K562 (cell line): ENCODE results near the gene NAV2. TPM values are rescaled to one million over a fixed set of nuclear protein-coding genes. Genes with fewer than 3 reads are reported as not detected.

Source experiments
- ATAC-seq: fragments of 200-7000 bp; cut with Tn5 transposase; 3 replicates; pipeline ENCODE4 v1.9.1; 2020; ENCODE audit warnings: moderate library complexity
- BruUV-seq: library from RNA; stranded (reverse); fragments of 400-500 nt; replicated peaks from 2 replicates; lab custom pipeline; 2021; lab: Mats Ljungman, UMichigan
- CTCF ChIA-PET: fragments of 300-600 bp; formaldehyde crosslinking; extraction: SDS; loops from one replicate; lab custom pipeline; 2021; ENCODE audit warnings: low intra/inter-chr PET ratio; lab: Yijun Ruan, JAX
- POLR2A ChIA-PET: fragments of 300-600, 350-650 bp; sonication (Branson Sonifier 250); formaldehyde crosslinking; extraction: SDS; loops from one replicate; lab custom pipeline; 2021; ENCODE audit warnings: antibody characterized with exemption, inconsistent platforms; lab: Yijun Ruan, JAX
- DNase-seq, 4 experiments: peaks; one replicate each; pipeline versions ENCODE4 v3.0.0 to v3.0.0-alpha.2; 2011 to 2018; ENCODE audit warnings: low spot score in 3 of 4, mixed read lengths in 3 of 4; ENCODE audit errors: extremely low read depth in 1 of 4
- FAIRE-seq: peaks from 2 replicates; lab custom pipeline; 2011; peaks lifted over from hg19 to GRCh38; lab: Jason Lieb, UNC
- H2AFZ ChIP-seq: 2 replicates; pipeline ENCODE4 v1.6.0; 2011; ENCODE audit warnings: low read depth, low read length, control low read depth, inconsistent platforms
- H3K27ac ChIP-seq: fragments of 200-600 bp; 3 replicates; pipeline ENCODE4 v1.8.0; 2011; ENCODE audit warnings: low read depth, mild to moderate bottlenecking, control low read depth, inconsistent platforms, low read length, moderate library complexity, mixed read lengths; ENCODE audit errors: extremely low read depth
- H3K27me3 ChIP-seq, 2 experiments: fragments of 300-600 bp in 1 of 2; 2 replicates in 1 of 2; 3 replicates in 1 of 2; pipeline versions ENCODE4 v1.6.0 to v1.8.0; 2011; ENCODE audit warnings: inconsistent platforms in 2 of 2, low read length in 2 of 2, mild to moderate bottlenecking in 1 of 2, mixed read lengths in 1 of 2, moderate library complexity in 1 of 2; ENCODE audit not compliant: control insufficient read depth in 2 of 2, insufficient read depth in 2 of 2
- H3K36me3 ChIP-seq: fragments of 300-600 bp; 3 replicates; pipeline ENCODE4 v1.8.0; 2011; ENCODE audit warnings: mild to moderate bottlenecking, low read length, inconsistent platforms; ENCODE audit not compliant: control insufficient read depth, insufficient read depth
- H3K4me1 ChIP-seq, 2 experiments: fragments of 200-600 bp in 1 of 2; replicated peaks in 1 of 2; 2 replicates in 1 of 2; 3 replicates in 1 of 2; pipeline versions ENCODE4 v1.5.1 to v1.8.0; 2011; ENCODE audit warnings: inconsistent platforms in 2 of 2, low read length in 2 of 2, mild to moderate bottlenecking in 1 of 2, mixed read lengths in 1 of 2, moderate library complexity in 1 of 2; ENCODE audit not compliant: control insufficient read depth in 2 of 2, insufficient read depth in 2 of 2
- H3K4me2 ChIP-seq: 2 replicates; pipeline ENCODE4 v1.6.1; 2011; ENCODE audit warnings: low read length, control low read depth, inconsistent platforms, mixed read lengths; ENCODE audit not compliant: insufficient read depth
- H3K4me3 ChIP-seq: fragments of 200-600 bp; sonication (generic), shearing (Covaris generic); 2 replicates; pipeline ENCODE4 v1.5.1; 2016; ENCODE audit warnings: control low read depth, inconsistent platforms
- H3K79me2 ChIP-seq: fragments of 200-600 bp; 3 replicates; pipeline ENCODE4 v1.8.0; 2011; ENCODE audit warnings: low read length, inconsistent platforms; ENCODE audit not compliant: control insufficient read depth, insufficient read depth
- H3K9ac ChIP-seq, 2 experiments: 2 replicates each; pipeline versions ENCODE4 v1.6.0 to v1.6.1; 2011; ENCODE audit warnings: low read depth in 2 of 2, low read length in 2 of 2, control low read depth in 1 of 2, inconsistent platforms in 1 of 2, mild to moderate bottlenecking in 1 of 2, mixed read lengths in 1 of 2; ENCODE audit not compliant: insufficient read depth in 1 of 2
- H3K9me1 ChIP-seq: one replicate; pipeline ENCODE4 v1.6.0; 2011; ENCODE audit warnings: inconsistent platforms, mild to moderate bottlenecking, low read length, moderate library complexity; ENCODE audit not compliant: control insufficient read depth, insufficient read depth
- H3K9me3 ChIP-seq: replicated peaks from 2 replicates; pipeline ENCODE4 v1.5.1; 2011; ENCODE audit warnings: low read depth, low read length, inconsistent platforms; ENCODE audit not compliant: control insufficient read depth, insufficient read depth
- H4K20me1 ChIP-seq: replicated peaks from 2 replicates; pipeline ENCODE4 v1.6.1; 2011; ENCODE audit warnings: low read length, inconsistent platforms, mixed read lengths; ENCODE audit not compliant: control insufficient read depth, insufficient read depth
- ATF6 ChIP-seq: sonication (generic); formaldehyde crosslinking; IDR thresholded peaks from 2 replicates; pipeline ENCODE4 v1.4.0; 2020; ENCODE audit warnings: mild to moderate bottlenecking, missing genetic modification reagents
- BHLHE40 ChIP-seq: IDR thresholded peaks from 2 replicates; pipeline ENCODE4 v1.6.1; 2011; ENCODE audit warnings: low read length, improper control_type of control experiment
- CBX8 ChIP-seq: fragments of 200-600 bp; sonication (generic); IDR thresholded peaks from 2 replicates; pipeline ENCODE4 v1.6.1; 2012; ENCODE audit warnings: borderline replicate concordance, mixed run types, low read depth, mild to moderate bottlenecking, moderate library complexity, mixed read lengths, low read length, control low read depth, inconsistent platforms; ENCODE audit not compliant: poor library complexity, severe bottlenecking; ENCODE audit errors: extremely low read depth
- GTF2A2 ChIP-seq: IDR thresholded peaks from 2 replicates; pipeline ENCODE4 v1.6.1; 2016; ENCODE audit warnings: mild to moderate bottlenecking, missing genetic modification characterization, missing compliant biosample characterization
- HDAC1 ChIP-seq, 2 experiments: fragments of 450-650 bp; IDR thresholded peaks; 2 replicates each; pipeline ENCODE4 v1.6.1; 2016 to 2017; ENCODE audit warnings: inconsistent platforms in 1 of 2, mild to moderate bottlenecking in 1 of 2, moderate library complexity in 1 of 2
- JUN ChIP-seq, 2 experiments: sonication (generic) in 1 of 2; formaldehyde crosslinking in 1 of 2; IDR thresholded peaks; 2 replicates each; pipeline versions ENCODE4 v1.6.1 to v1.8.0; 2012 to 2022; ENCODE audit warnings: borderline replicate concordance in 2 of 2, mild to moderate bottlenecking in 2 of 2, improper control_type of control experiment in 1 of 2, low read depth in 1 of 2, low read length in 1 of 2, missing genetic modification reagents in 1 of 2
- KAT2B ChIP-seq: IDR thresholded peaks from one replicate; pipeline ENCODE4 v1.6.1; 2012; ENCODE audit warnings: low read depth, mild to moderate bottlenecking, control low read depth, inconsistent platforms, low read length, moderate library complexity
- KAT8 ChIP-seq: fragments of 450-650 bp; IDR thresholded peaks from 2 replicates; pipeline ENCODE4 v1.6.1; 2016; ENCODE audit warnings: low read depth, mild to moderate bottlenecking
- LCOR ChIP-seq: sonication (generic); formaldehyde crosslinking; IDR thresholded peaks from 2 replicates; pipeline ENCODE4 v1.8.0; 2022; ENCODE audit warnings: mild to moderate bottlenecking, missing genetic modification reagents
- MTA2 ChIP-seq: fragments of 450-650 bp; IDR thresholded peaks from 2 replicates; pipeline ENCODE4 v1.6.1; 2016; ENCODE audit warnings: low read depth
- PHTF2 ChIP-seq: fragments of 250-450 bp; sonication (Bioruptor Pico); IDR thresholded peaks from 2 replicates; pipeline ENCODE4 v1.5.0; 2021; ENCODE audit warnings: mild to moderate bottlenecking
- POLR2G ChIP-seq: fragments of 200-400 bp; formaldehyde crosslinking; IDR thresholded peaks from 2 replicates; pipeline ENCODE4 v1.6.1; 2017; ENCODE audit warnings: low read depth, mild to moderate bottlenecking, antibody characterized with exemption, low read length, moderate library complexity
- TSHZ1 ChIP-seq: fragments of 250-450 bp; sonication (Bioruptor Pico); IDR thresholded peaks from 2 replicates; pipeline ENCODE4 v1.4.0; 2020; ENCODE audit warnings: mild to moderate bottlenecking, moderate library complexity
- XRCC5 ChIP-seq: fragments of 200-400 bp; formaldehyde crosslinking; IDR thresholded peaks from 2 replicates; pipeline ENCODE4 v1.6.1; 2017; ENCODE audit warnings: low read depth, mild to moderate bottlenecking, low read length
- ZNF134 ChIP-seq: fragments of 250-450 bp; sonication (Bioruptor Pico); conservative IDR thresholded peaks from 2 replicates; pipeline ENCODE4 v1.4.0; 2020
- ZNF224 ChIP-seq: sonication (generic); formaldehyde crosslinking; IDR thresholded peaks from 2 replicates; pipeline ENCODE4 v1.8.0; 2022; ENCODE audit warnings: mild to moderate bottlenecking, missing genetic modification reagents
- ZNF354B ChIP-seq: fragments of 250-450 bp; sonication (Bioruptor Pico); IDR thresholded peaks from 2 replicates; pipeline ENCODE4 v1.4.0; 2020
- WGBS: fragments of 100-300 bp; shearing (Covaris generic); methylation state at CpG from one replicate; pipeline ENCODE4 v1.1.6; 2016; ENCODE audit warnings: low coverage, mixed read lengths; ENCODE audit not compliant: insufficient coverage; ENCODE audit errors: missing lambda C conversion rate; 5-methylcytosine and 5-hydroxymethylcytosine counted together
- in situ Hi-C: fragments of 300-500 bp; cut with MboI; formaldehyde crosslinking; loops from 4 replicates; pipeline ENCODE4 v1.15.0; 2018; ENCODE audit warnings: inconsistent platforms, mixed read lengths
- intact Hi-C: fragments of 100-400 bp; cut with micrococcal nuclease; formaldehyde crosslinking; loops from 2 replicates; pipeline ENCODE4 v1.14.2; 2022
- polyA plus RNA-seq, 8 experiments: library from polyadenylated mRNA; depleted of rRNA in 4 of 8; stranded (reverse) in 5 of 8; unstranded in 3 of 8; fragments of >200 nt; fragmentation: Nextera tagmentation in 2 of 8; fragmentation: Illumina TruSeq in 1 of 8; extraction: Ambion mirVana in 2 of 8; extraction: Trizol in 1 of 8; gene quantifications; 2 replicates each; pipeline versions ENCODE4 v1.2.1 to v1.2.3, GENCODE V29; 2011 to 2014; ENCODE audit warnings: inconsistent platforms in 1 of 8, missing spikeins in 1 of 8
- total RNA-seq, 7 experiments: library from RNA; depleted of rRNA in 6 of 7; stranded (reverse); fragments of >200 nt in 6 of 7; fragmentation: Illumina TruSeq in 2 of 7; extraction: Trizol in 2 of 7; gene quantifications; 2 replicates each; pipeline versions ENCODE4 v1.2.1 to v1.2.3, GENCODE V29; 2011 to 2021; ENCODE audit warnings: low replicate concordance in 1 of 7

Gene NAV2
- total and polyA plus RNA-seq, 9 of the 15 experiments (the other 6 are each of a cell fraction or from before 2014, with no cell fraction given) = 0.03 to 0.35 (median 0.05) TPM

GRCh38 chr11:19861171-19861570, 148.5 kb downstream of the NAV2 start (continued):
- no peak for TF ChIP-seq BHLHE40
- no peak for TF ChIP-seq MTA2
- TF ChIP-seq PHTF2 (CRISPR knock-in tag) = no peak
- TF ChIP-seq JUN (IDR thresholded peaks at IDR 0.05; ENCODE audit: borderline replicate concordance, low read depth, low read length) = no peak
- TF ChIP-seq JUN (CRISPR knock-in tag; IDR thresholded peaks at IDR 0.05; ENCODE audit: borderline replicate concordance) = no peak
- TF ChIP-seq XRCC5 = no peak
- no peak for TF ChIP-seq GTF2A2
- TF ChIP-seq ATF6 = no peak
- TF ChIP-seq HDAC1 (IDR thresholded peaks at IDR 0.05) = no peak

GRCh38 chr11:19862091-19862490, 149.5 kb downstream of the NAV2 start:
- FAIRE-seq = no peak
- Histone ChIP-seq H3K4me3 (no peak overlapping the region), H3K36me3 (no peaks in the 10 kb centered on the region), H3K9ac (no peak overlapping the region), H3K27me3 (peaks cover 0 to 5% of the 10 kb centered on the region in 2 experiments; a peak in 2 of 5 replicates), H4K20me1 (no peaks in the 10 kb centered on the region), H3K9me3 (no peaks in the 10 kb centered on the region), H3K79me2 (no peaks in the 10 kb centered on the region), H2AFZ (no peak overlapping the region), H3K27ac (no peak overlapping the region), H3K4me1 (no peaks in the 10 kb centered on the region), H3K9me1 (no peaks in the 10 kb centered on the region), H3K4me2 (no peak overlapping the region)
- intact Hi-C loops (no loop called here), in situ Hi-C loops (no loop called here)
- 2% methylated on average over 4 of the region's 4 CpGs for WGBS
- ChIA-PET CTCF (no interaction called here), POLR2A (no interaction called here)
- no peak for TF ChIP-seq ZNF354B
- TF ChIP-seq LCOR = no peak
- TF ChIP-seq KAT2B = no peak
- TF ChIP-seq ZNF134 (CRISPR knock-in tag) = no peak
- TF ChIP-seq CBX8 = no peak
- no peak for TF ChIP-seq ZNF224
- no peak for TF ChIP-seq TSHZ1
- no peak for TF ChIP-seq KAT8
- TF ChIP-seq POLR2G = no peak
- BruUV-seq = no TSS peak
- no peak for DNase-seq
- no peak for ATAC-seq
